Mesenchymal stem cell (in vitro differentiated cells and primary cell): Measurements from ENCODE around the gene TRIM22.

Source experiments
- DNase-seq: peaks from one replicate; pipeline ENCODE4 v3.0.0-alpha.2; 2013
- H2AFZ ChIP-seq: one replicate; pipeline ENCODE4 v1.6.1; 2013; ENCODE audit warnings: low read depth, mild to moderate bottlenecking, control low read depth, inconsistent platforms, low read length, moderate library complexity
- H2AK5ac ChIP-seq: 2 replicates; pipeline ENCODE4 v1.6.1; 2013; ENCODE audit warnings: low read length, moderate library complexity, mild to moderate bottlenecking, inconsistent platforms; ENCODE audit not compliant: severe bottlenecking
- H2BK120ac ChIP-seq: one replicate; pipeline ENCODE4 v1.6.1; 2013; ENCODE audit warnings: low read depth, mild to moderate bottlenecking, inconsistent platforms, low read length, moderate library complexity
- H2BK12ac ChIP-seq, 2 experiments: one replicate each; pipeline ENCODE4 v1.6.1; 2013; ENCODE audit warnings: inconsistent platforms in 2 of 2, low read length in 2 of 2, mild to moderate bottlenecking in 2 of 2, moderate library complexity in 2 of 2, control low read depth in 1 of 2
- H2BK15ac ChIP-seq: one replicate; pipeline ENCODE4 v1.6.1; 2013; ENCODE audit warnings: mild to moderate bottlenecking, low read depth, inconsistent platforms; ENCODE audit not compliant: poor library complexity, severe bottlenecking
- H2BK5ac ChIP-seq: 2 replicates; pipeline ENCODE4 v1.6.1; 2013; ENCODE audit warnings: low read depth, mild to moderate bottlenecking, low read length, control low read depth, inconsistent platforms; ENCODE audit not compliant: poor library complexity, severe bottlenecking
- H3K14ac ChIP-seq, 2 experiments: one replicate each; pipeline ENCODE4 v1.6.1; 2013; ENCODE audit warnings: inconsistent platforms in 2 of 2, low read length in 2 of 2, control low read depth in 1 of 2, mild to moderate bottlenecking in 1 of 2, moderate library complexity in 1 of 2
- H3K18ac ChIP-seq, 2 experiments: one replicate each; pipeline ENCODE4 v1.6.1; 2013; ENCODE audit warnings: inconsistent platforms in 2 of 2, low read length in 2 of 2, control low read depth in 1 of 2, low read depth in 1 of 2, mild to moderate bottlenecking in 1 of 2
- H3K23ac ChIP-seq, 2 experiments: one replicate each; pipeline ENCODE4 v1.6.1; 2013; ENCODE audit warnings: inconsistent platforms in 2 of 2, low read length in 2 of 2, mild to moderate bottlenecking in 2 of 2, moderate library complexity in 2 of 2, control low read depth in 1 of 2
- H3K27ac ChIP-seq: 2 replicates; pipeline ENCODE4 v1.5.1; 2013; ENCODE audit warnings: mild to moderate bottlenecking, moderate library complexity, low read length, control low read depth, inconsistent platforms; ENCODE audit not compliant: poor library complexity, severe bottlenecking
- H3K27me3 ChIP-seq, 2 experiments: 2 replicates each; pipeline versions ENCODE4 v1.6.1 to v1.7.0; 2013; ENCODE audit warnings: low read length in 2 of 2, mild to moderate bottlenecking in 2 of 2, moderate library complexity in 2 of 2, control low read depth in 1 of 2, inconsistent platforms in 1 of 2; ENCODE audit not compliant: control insufficient read depth in 1 of 2, insufficient read depth in 1 of 2
- H3K36me3 ChIP-seq, 2 experiments: 2 replicates each; pipeline versions ENCODE4 v1.6.1 to v1.7.0; 2013; ENCODE audit warnings: low read length in 2 of 2, control low read depth in 1 of 2, inconsistent platforms in 1 of 2, low read depth in 1 of 2, mild to moderate bottlenecking in 1 of 2; ENCODE audit not compliant: insufficient read depth in 2 of 2, control insufficient read depth in 1 of 2
- H3K4ac ChIP-seq, 2 experiments: one replicate each; pipeline ENCODE4 v1.6.1; 2013; ENCODE audit warnings: inconsistent platforms in 2 of 2, low read length in 2 of 2, mild to moderate bottlenecking in 2 of 2, moderate library complexity in 2 of 2, control low read depth in 1 of 2, low read depth in 1 of 2
- H3K4me1 ChIP-seq: 2 replicates; pipeline ENCODE4 v1.6.1; 2013; ENCODE audit warnings: low read depth, low read length, control low read depth; ENCODE audit not compliant: control insufficient read depth, insufficient read depth
- H3K4me2 ChIP-seq: 2 replicates; pipeline ENCODE4 v1.6.1; 2013; ENCODE audit warnings: low read length, mild to moderate bottlenecking, inconsistent platforms; ENCODE audit not compliant: poor library complexity, severe bottlenecking
- H3K4me3 ChIP-seq, 2 experiments: 2 replicates each; pipeline versions ENCODE4 v1.5.1 to v1.7.0; 2013; ENCODE audit warnings: low read length in 2 of 2, mild to moderate bottlenecking in 2 of 2, control low read depth in 1 of 2, low read depth in 1 of 2; ENCODE audit not compliant: insufficient read depth in 1 of 2
- H3K79me1 ChIP-seq: replicated peaks from 2 replicates; pipeline ENCODE4 v1.6.1; 2013; ENCODE audit warnings: mild to moderate bottlenecking, control low read depth, low read length, inconsistent platforms; ENCODE audit not compliant: poor library complexity, severe bottlenecking
- H3K9ac ChIP-seq: 2 replicates; pipeline ENCODE4 v1.7.0; 2013; ENCODE audit warnings: mild to moderate bottlenecking, low read length, moderate library complexity
- H3K9me3 ChIP-seq: 2 replicates; pipeline ENCODE4 v1.7.0; 2013; ENCODE audit warnings: mild to moderate bottlenecking, low read length; ENCODE audit not compliant: control insufficient read depth
- H4K8ac ChIP-seq: one replicate; pipeline ENCODE4 v1.6.1; 2013; ENCODE audit warnings: inconsistent platforms, mild to moderate bottlenecking, low read length, moderate library complexity
- H4K91ac ChIP-seq: one replicate; pipeline ENCODE4 v1.6.1; 2013; ENCODE audit warnings: mild to moderate bottlenecking, low read length, inconsistent platforms
- WGBS: methylation state at CpG from one replicate; pipeline ENCODE4 v1.1.7; 2013; ENCODE audit warnings: mixed read lengths; 5-methylcytosine and 5-hydroxymethylcytosine counted together

The TRIM22 gene

DNA sequence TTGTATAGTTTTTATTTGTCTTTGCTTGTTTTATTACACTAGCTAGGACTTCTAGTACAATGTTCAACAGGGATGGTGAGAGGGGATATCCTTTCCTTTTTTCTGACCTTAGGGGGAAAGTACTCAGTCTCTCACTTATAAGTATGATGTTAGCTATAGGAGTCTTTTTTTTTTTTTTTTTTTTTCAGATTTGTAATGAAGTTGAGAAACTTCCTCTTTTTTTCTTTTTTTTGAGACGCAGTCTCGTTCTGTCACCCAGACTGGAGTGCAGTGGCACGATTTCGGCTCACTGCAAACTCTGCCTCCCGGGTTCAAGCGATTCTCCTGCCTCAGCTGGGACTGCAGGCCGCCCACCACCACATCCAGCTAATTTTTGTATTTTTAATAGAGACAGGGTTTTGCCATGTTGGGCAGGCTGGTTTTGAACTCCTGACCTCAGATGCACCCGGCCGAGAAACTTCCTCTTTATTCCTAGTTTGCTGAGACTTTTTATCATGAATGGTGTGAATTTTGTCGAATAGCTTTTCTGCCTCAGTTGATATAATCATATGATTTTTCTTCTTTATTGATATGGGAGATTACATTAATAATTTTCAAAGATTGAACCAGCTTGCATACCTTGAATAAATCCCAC, 10.9 kb downstream of the TRIM22 start:
- no peak overlapping the region for H3K9ac ChIP-seq
- no peak overlapping the region for H4K91ac ChIP-seq
- peaks cover 17% of the 10 kb centered on the region for H3K79me1 ChIP-seq
- H3K18ac ChIP-seq: no peak overlapping the region
- no peak overlapping the region for H3K4me3 ChIP-seq
- no peak overlapping the region for H4K8ac ChIP-seq
- 98% methylated on average over 6 of the region's 10 CpGs for WGBS
- H2BK5ac ChIP-seq: no peak overlapping the region
- H3K9me3 ChIP-seq: no peaks in the 10 kb centered on the region
- no peak overlapping the region for H2BK12ac ChIP-seq
- H3K4ac ChIP-seq: no peak overlapping the region
- no peak overlapping the region for H2BK15ac ChIP-seq
- no peak overlapping the region for H3K14ac ChIP-seq
- no peak overlapping the region for H2AFZ ChIP-seq
- H3K36me3 ChIP-seq: peaks cover 21 to 92% of the 10 kb centered on the region in 2 experiments
- no peak overlapping the region for H3K27ac ChIP-seq
- H2BK120ac ChIP-seq: no peak overlapping the region
- no peaks in the 10 kb centered on the region for H3K4me1 ChIP-seq
- no peaks in the 10 kb centered on the region for H3K27me3 ChIP-seq
- H2AK5ac ChIP-seq: no peak overlapping the region
- H3K4me2 ChIP-seq: no peak overlapping the region
- no peak for DNase-seq
- no peak overlapping the region for H3K23ac ChIP-seq

- Histone ChIP-seq H3K14ac (no peak overlapping the region), H3K27me3 (no peaks in the 10 kb centered on the region), H2BK5ac (no peak overlapping the region), H3K27ac (no peak overlapping the region), H2BK120ac (no peak overlapping the region), H3K23ac (no peak overlapping the region), H3K9ac (no peak overlapping the region), H3K9me3 (no peaks in the 10 kb centered on the region), H4K91ac (no peak overlapping the region), H3K4ac (no peak overlapping the region), H3K4me3 (no peak overlapping the region), H2AFZ (no peak overlapping the region), H4K8ac (no peak overlapping the region), H3K4me2 (no peak overlapping the region), H2BK15ac (no peak overlapping the region), H3K36me3 (peaks cover 19 to 92% of the 10 kb centered on the region in 2 experiments), H3K18ac (no peak overlapping the region), H3K4me1 (no peaks in the 10 kb centered on the region), H3K79me1 (peaks cover 16% of the 10 kb centered on the region), H2BK12ac (no peak overlapping the region), H2AK5ac (no peak overlapping the region)
- DNase-seq: no peak
- 27% methylated on average over 2 of the region's 3 CpGs for WGBS
These were observed 11.5 kb downstream of the TRIM22 start for GRCh38 chr11:5701055-5701577.

- Histone ChIP-seq H3K27me3 (no peaks in the 10 kb centered on the region), H2AFZ (no peak overlapping the region), H4K8ac (no peak overlapping the region), H2BK12ac (no peak overlapping the region), H2BK5ac (no peak overlapping the region), H3K27ac (no peak overlapping the region), H3K36me3 (peaks cover 14 to 93% of the 10 kb centered on the region in 2 experiments), H2AK5ac (no peak overlapping the region), H2BK120ac (no peak overlapping the region), H3K4me2 (no peak overlapping the region), H2BK15ac (no peak overlapping the region), H3K14ac (no peak overlapping the region), H4K91ac (no peak overlapping the region), H3K4me3 (no peak overlapping the region), H3K4me1 (no peaks in the 10 kb centered on the region), H3K9ac (no peak overlapping the region), H3K23ac (no peak overlapping the region), H3K9me3 (no peaks in the 10 kb centered on the region), H3K79me1 (peaks cover 4% of the 10 kb centered on the region), H3K18ac (no peak overlapping the region), H3K4ac (no peak overlapping the region)
- no CpG with 5 or more reads among the region's 2 CpGs for WGBS
- no peak for DNase-seq
These were observed 14.3 kb downstream of the TRIM22 start for GRCh38 chr11:5703741-5704536.

DNA sequence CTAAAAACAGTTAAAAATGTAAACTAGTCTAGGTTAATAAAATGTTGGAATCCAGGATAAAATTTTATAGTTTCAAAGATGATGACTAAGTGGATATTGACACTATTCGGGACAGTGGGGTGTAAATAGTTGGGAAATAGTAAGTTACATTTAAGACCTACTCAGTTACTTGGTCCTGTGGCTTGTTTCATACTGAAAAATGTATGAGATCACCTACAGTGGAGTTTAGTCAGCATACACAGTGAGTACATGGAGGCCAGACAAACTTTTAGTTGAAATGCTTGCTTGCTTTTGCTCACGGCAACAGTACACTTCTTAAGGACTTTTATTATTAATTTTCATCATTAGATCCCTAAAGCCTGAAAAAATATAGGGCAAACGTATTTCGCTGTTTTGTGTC, 16.1 kb downstream of the TRIM22 start:
- H2AK5ac ChIP-seq: no peak overlapping the region
- H3K4ac ChIP-seq: no peak overlapping the region
- H3K36me3 ChIP-seq: peaks cover 15 to 93% of the 10 kb centered on the region in 2 experiments
- no peak overlapping the region for H3K18ac ChIP-seq
- H2BK15ac ChIP-seq: no peak overlapping the region
- WGBS: 89% methylated on average over 2 of the region's 4 CpGs
- H2BK5ac ChIP-seq: no peak overlapping the region
- no peak overlapping the region for H3K23ac ChIP-seq
- no peaks in the 10 kb centered on the region for H3K27me3 ChIP-seq
- no peak overlapping the region for H2AFZ ChIP-seq
- H3K27ac ChIP-seq: no peak overlapping the region
- H3K4me3 ChIP-seq: no peak overlapping the region
- H2BK120ac ChIP-seq: no peak overlapping the region
- H3K4me1 ChIP-seq: no peaks in the 10 kb centered on the region
- H4K8ac ChIP-seq: no peak overlapping the region
- no peak overlapping the region for H4K91ac ChIP-seq
- H3K9ac ChIP-seq: no peak overlapping the region
- no peaks in the 10 kb centered on the region for H3K9me3 ChIP-seq
- no peak overlapping the region for H2BK12ac ChIP-seq
- no peak overlapping the region for H3K14ac ChIP-seq
- DNase-seq: no peak
- no peak overlapping the region for H3K4me2 ChIP-seq
- H3K79me1 ChIP-seq: peaks cover 2% of the 10 kb centered on the region
